Activated CD4-positive, alpha-beta T cell treated with anti-CD3 and anti-CD28 coated beads, Interleukin-2, amount 10 ng/mL, durations not matched to agents 7 days and 5 days (primary cell): ENCODE results near the gene MGP. TPM values are rescaled to one million over a fixed set of nuclear protein-coding genes. Genes with fewer than 3 reads are reported as not detected.

ENCODE experiments used
- CTCF ChIA-PET: fragments of 350-600 bp; sonication (Branson Sonifier 250); formaldehyde crosslinking; loops from one replicate; lab custom pipeline; 2021; ENCODE audit warnings: antibody characterized with exemption; lab: Charles Lee
- POLR2A ChIA-PET: fragments of 350-600 bp; sonication (Branson Sonifier 250); formaldehyde crosslinking; loops from one replicate; lab custom pipeline; 2021; ENCODE audit warnings: antibody characterized with exemption; lab: Charles Lee
- DNase-seq: peaks from one replicate; pipeline ENCODE4 v3.0.0-alpha.2; 2020
- H3K27ac Mint-ChIP-seq: one replicate; pipeline ENCODE4 v1.8.0; 2021; ENCODE audit warnings: mild to moderate bottlenecking, moderate library complexity, mixed read lengths
- H3K27me3 Mint-ChIP-seq: one replicate; pipeline ENCODE4 v1.8.0; 2021; ENCODE audit warnings: mixed read lengths
- H3K36me3 Mint-ChIP-seq: one replicate; pipeline ENCODE4 v1.8.0; 2021; ENCODE audit warnings: low read depth, mixed read lengths
- H3K4me1 Mint-ChIP-seq: one replicate; pipeline ENCODE4 v1.8.0; 2021; ENCODE audit warnings: mixed read lengths
- H3K4me3 Mint-ChIP-seq: one replicate; pipeline ENCODE4 v1.8.0; 2021; ENCODE audit warnings: mild to moderate bottlenecking, moderate library complexity, mixed read lengths
- H3K9me3 Mint-ChIP-seq: one replicate; pipeline ENCODE4 v1.8.0; 2021; ENCODE audit warnings: mixed read lengths
- total RNA-seq, 2 experiments: library from RNA; stranded (reverse); gene quantifications; one replicate each; pipeline ENCODE4 v1.2.3, GENCODE V29; 2021

Gene MGP
- total RNA-seq, 2 experiments from 2014 or later: 0.20 TPM; not detected in 1

DNA sequence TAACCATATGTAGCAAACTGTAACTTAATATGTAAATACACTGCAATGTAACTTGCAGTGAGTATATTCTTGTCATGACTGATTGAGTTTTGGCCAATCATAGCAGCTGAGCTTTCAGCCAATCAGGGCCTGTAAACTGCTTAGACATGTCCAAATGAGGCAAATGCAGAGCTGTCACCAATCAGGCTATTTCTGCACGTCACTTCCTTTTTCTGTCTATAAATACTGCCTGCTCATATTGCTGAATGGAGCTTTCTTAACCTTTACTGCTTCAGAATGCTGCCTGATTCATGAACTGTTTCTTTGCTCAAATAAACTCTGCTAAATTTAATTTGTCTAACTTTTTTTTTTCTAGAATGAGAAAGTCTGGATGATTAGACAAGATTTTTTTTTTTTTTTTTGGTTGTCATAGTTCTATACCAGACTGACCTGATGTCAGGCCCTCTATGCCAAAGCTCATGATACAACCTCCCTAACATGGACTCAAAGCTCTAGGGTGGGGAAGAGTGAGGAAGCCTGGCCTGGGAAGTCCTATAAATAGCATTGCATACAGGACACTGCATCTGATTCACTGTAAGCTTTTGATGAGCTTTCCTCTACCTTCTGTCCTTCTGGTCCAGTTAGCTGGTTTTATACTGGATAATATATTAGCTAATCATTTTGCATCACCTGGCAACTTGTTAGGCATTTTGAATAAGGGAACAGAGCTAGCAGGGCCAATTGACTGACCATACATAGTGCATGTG lies 12.0 kb downstream of the MGP start:
- Mint-ChIP-seq H3K4me3 (no peak overlapping the region), H3K27me3 (no peaks in the 10 kb centered on the region), H3K4me1 (no peaks in the 10 kb centered on the region), H3K36me3 (no peaks in the 10 kb centered on the region), H3K27ac (no peak overlapping the region), H3K9me3 (no peaks in the 10 kb centered on the region)
- no peak for DNase-seq
- ChIA-PET POLR2A (interaction anchor here (0.6 kb wide), 1 partner anchor 68 kb away, joined by 8 read pairs; no protein-coding TSS in a partner anchor), CTCF (interaction anchor here (0.7 to 1.4 kb wide), 4 partner anchors 14 to 530 kb away, joined by 3 to 4 read pairs (median 3); no protein-coding TSS in a partner anchor)

DNA sequence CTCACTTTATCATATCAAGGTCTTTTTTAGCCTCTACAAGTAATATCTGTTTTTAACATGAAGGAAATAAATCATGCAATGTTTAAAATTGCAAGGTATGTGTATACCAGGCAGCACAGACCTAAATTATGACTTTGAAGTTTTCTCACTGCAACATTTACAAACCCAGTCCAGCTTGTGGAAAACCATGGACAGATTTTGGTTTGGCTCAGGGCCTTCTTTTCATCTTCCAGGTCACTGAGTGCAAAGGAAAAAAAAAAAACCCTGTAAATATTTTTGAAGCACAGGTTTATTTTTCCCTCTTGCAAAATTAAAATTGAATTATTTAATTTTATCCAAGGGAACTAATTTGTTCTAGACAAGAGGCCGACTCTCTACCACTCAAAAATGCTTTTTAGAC lies 13.8 kb downstream of the MGP start:
- Mint-ChIP-seq H3K9me3 (peaks cover 6% of the 10 kb centered on the region), H3K4me3 (no peak overlapping the region), H3K36me3 (no peaks in the 10 kb centered on the region), H3K4me1 (no peaks in the 10 kb centered on the region), H3K27me3 (no peaks in the 10 kb centered on the region), H3K27ac (no peak overlapping the region)
- CTCF ChIA-PET: no interaction called here
- no peak for DNase-seq
- POLR2A ChIA-PET: no interaction called here

DNA sequence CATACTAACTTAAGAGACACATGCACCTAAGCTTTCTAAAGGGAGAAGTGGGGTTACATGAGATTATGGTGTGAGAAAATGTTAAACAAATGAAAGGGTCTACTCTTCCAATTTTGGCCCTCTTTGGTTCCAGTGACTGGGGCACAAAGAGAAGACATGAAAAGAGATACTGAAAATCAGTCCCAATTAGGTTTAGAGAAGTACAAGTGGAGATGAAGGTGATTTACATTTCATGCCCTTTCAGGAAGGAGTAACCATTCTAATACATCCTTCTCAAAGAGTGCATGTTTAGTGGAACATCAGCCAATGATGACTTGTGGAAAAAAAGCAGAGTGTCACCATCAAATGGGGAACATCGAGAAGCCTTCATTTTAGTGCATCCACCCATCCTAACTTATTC lies 14.4 kb downstream of the MGP start:
- Mint-ChIP-seq H3K4me1 (no peaks in the 10 kb centered on the region), H3K9me3 (peaks cover 6% of the 10 kb centered on the region), H3K4me3 (no peak overlapping the region), H3K27ac (no peak overlapping the region), H3K27me3 (no peaks in the 10 kb centered on the region), H3K36me3 (no peaks in the 10 kb centered on the region)
- CTCF ChIA-PET: no interaction called here
- POLR2A ChIA-PET: no interaction called here
- no peak for DNase-seq

DNA sequence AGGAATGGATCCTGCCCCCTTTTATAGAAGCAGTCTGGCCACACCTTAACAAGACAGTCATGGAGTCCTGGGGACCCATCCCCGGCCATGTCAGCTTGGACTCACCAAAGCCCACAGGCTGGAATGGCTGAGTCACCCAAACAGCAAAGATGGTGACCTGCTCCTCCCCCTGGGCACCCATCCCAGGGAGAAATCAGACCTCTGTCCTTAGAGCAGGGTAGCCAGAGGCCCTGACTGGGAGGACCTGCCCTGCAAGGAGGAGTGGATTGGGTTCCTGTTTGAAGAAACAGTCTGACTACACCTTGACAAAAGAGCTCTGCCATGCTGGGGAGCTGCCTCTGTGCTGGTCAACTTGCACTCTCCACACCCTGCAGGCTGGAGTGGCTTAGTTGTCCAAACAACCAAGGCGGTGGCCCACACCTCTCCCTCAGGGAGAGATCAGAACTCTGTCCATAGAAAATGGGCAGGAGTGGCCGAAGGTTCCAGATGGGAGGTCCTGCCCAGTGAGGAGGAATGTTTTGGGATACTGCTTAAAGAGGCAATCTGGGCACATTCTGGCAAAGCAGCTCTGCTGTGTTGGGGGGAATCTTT lies 16.6 kb downstream of the MGP start:
- H3K9me3 Mint-ChIP-seq: peaks cover 6% of the 10 kb centered on the region
- ChIA-PET POLR2A (no interaction called here), CTCF (no interaction called here)
- no peaks in the 10 kb centered on the region for H3K4me1 Mint-ChIP-seq
- no peaks in the 10 kb centered on the region for H3K27me3 Mint-ChIP-seq
- no peak for DNase-seq
- H3K36me3 Mint-ChIP-seq: no peaks in the 10 kb centered on the region
- H3K4me3 Mint-ChIP-seq: no peak overlapping the region
- no peak overlapping the region for H3K27ac Mint-ChIP-seq

DNA sequence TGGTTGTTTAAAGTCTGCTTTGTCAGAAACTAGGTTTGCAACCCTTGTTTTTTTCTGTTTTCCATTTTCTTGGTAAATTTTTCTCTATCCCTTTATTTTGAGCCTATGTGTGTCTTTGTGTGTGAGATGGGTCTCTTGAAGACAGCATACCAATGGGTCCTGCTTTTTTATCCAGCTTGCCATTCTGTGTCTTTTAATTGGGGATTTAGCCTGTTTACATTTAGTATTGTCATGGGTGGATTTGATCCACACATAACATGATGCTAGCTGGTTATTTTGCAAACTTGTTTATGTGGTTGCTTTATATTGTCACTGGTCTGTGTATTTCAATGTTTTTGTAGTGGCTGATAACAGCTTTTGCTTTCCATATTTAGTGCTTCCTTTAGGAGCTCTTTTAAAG lies 25.2 kb downstream of the MGP start:
- ChIA-PET POLR2A (no interaction called here), CTCF (interaction anchor here (0.6 to 0.7 kb wide), 2 partner anchors 21 to 33 kb away, joined by 4 to 5 read pairs; no protein-coding TSS in a partner anchor)
- DNase-seq: no peak
- no peaks in the 10 kb centered on the region for H3K4me1 Mint-ChIP-seq
- H3K9me3 Mint-ChIP-seq: peaks cover 26% of the 10 kb centered on the region
- H3K36me3 Mint-ChIP-seq: peaks cover 7% of the 10 kb centered on the region
- H3K27ac Mint-ChIP-seq: no peak overlapping the region
- H3K27me3 Mint-ChIP-seq: peaks cover 3% of the 10 kb centered on the region
- H3K4me3 Mint-ChIP-seq: no peak overlapping the region

DNA sequence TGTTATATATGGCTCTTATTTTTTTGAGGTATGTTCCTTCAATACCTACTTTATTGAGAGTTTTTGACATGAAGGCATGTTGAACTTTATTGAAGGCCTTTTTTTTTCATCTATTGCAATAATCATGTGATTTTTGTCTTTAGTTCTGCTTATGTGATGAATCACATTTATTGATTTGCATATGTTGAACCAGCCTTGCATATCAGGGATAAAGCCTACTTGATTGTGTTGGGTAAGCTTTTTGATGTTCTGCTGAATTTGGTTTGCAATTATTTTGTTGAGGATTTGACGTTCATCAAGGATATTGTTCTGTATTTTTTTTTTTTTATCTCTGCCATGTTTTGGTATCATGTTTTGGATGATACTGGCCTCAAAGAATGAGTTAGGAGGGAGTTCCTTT lies 27.1 kb downstream of the MGP start:
- DNase-seq: no peak
- Mint-ChIP-seq H3K4me1 (no peaks in the 10 kb centered on the region), H3K9me3 (peaks cover 26% of the 10 kb centered on the region), H3K27ac (no peak overlapping the region), H3K36me3 (peaks cover 7% of the 10 kb centered on the region), H3K4me3 (no peak overlapping the region), H3K27me3 (peaks cover 3% of the 10 kb centered on the region)
- ChIA-PET CTCF (no interaction called here), POLR2A (no interaction called here)

DNA sequence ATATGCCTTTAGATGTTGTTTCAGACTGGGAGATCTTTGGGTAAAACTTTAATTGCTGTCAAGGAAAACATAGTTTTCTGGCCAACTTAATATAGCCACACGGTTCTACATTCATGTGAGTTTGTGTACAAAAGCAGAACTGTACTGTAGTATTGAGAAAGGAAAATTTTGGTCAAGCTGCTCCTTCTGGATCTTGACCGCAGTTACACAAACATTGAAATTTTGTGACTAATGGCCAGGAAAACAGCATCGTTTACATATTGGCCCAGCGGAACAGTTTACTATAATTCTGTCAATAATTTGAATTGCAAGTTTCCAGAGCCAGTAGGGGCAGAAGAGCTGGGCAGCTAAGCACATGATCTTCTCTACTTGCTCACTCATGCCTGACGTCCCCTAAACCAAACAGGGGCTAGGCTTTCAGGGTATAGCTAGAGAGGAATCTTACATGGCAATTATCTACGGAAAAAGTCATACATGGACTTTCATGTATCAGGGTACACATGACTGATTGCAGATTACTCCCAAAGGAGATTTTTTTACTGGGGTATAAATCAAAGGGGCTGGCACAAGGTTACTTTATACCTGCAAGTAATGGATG lies 31.0 kb downstream of the MGP start:
- CTCF ChIA-PET: interaction anchor here (0.8 kb wide), 1 partner anchor 13 kb away, joined by 3 read pairs; no protein-coding TSS in a partner anchor
- Mint-ChIP-seq H3K27ac (no peak overlapping the region), H3K4me3 (no peak overlapping the region)

DNA sequence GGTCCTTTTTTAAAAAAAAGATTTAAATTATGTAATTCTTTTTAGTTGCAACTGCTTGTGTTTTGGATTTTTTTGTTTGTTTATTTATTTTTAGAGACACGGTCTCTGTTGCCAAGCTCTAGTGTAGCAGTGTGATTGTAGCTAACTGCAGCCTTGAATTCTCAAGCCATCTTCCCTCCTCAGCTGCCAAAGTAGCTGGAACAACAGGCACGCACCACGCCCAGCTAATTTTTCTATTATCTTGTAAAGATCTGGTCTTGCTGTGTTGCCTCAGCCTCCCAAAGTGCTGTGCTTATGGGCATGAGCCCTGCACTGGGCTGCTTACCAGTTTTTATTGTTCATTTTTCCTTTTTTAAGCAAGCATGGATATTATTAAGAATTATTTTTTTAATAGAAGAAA lies 31.7 kb downstream of the MGP start:
- Mint-ChIP-seq H3K36me3 (no peaks in the 10 kb centered on the region), H3K27ac (no peak overlapping the region), H3K27me3 (peaks cover 3% of the 10 kb centered on the region), H3K9me3 (peaks cover 10% of the 10 kb centered on the region), H3K4me3 (no peak overlapping the region), H3K4me1 (no peaks in the 10 kb centered on the region)
- CTCF ChIA-PET: interaction anchor here (0.8 kb wide), 1 partner anchor 14 kb away, joined by 3 read pairs; no protein-coding TSS in a partner anchor
- POLR2A ChIA-PET: no interaction called here
- DNase-seq: no peak

More for the DNA sequence above, 31.0 kb downstream of the MGP start:
- DNase-seq: no peak
- H3K4me1 Mint-ChIP-seq: no peaks in the 10 kb centered on the region
- peaks cover 3% of the 10 kb centered on the region for H3K27me3 Mint-ChIP-seq
- POLR2A ChIA-PET: no interaction called here
- no peaks in the 10 kb centered on the region for H3K36me3 Mint-ChIP-seq
- peaks cover 12% of the 10 kb centered on the region for H3K9me3 Mint-ChIP-seq

DNA sequence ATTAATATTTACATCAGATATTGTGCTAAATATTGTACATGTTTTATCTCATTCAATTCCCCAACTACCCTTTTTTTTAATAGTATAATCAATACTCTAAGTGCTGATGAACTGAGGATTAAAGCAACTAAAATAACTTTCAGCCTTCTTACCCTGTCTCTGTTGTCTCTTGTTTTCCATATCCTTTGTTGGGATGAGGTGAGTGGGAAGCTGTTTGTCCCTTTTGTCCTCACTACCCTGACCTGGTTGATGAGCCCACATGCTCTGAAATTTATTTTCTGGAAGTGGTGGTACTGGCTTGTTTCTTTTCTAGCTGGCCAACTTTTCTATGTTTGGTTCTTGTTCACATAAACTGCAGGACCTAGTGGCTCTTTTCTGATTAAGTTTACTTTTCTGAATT lies 32.8 kb downstream of the MGP start:
- CTCF ChIA-PET: interaction anchor here (0.6 to 0.9 kb wide), 3 partner anchors 142 to 1744 kb away, joined by 3 to 4 read pairs (median 3); no protein-coding TSS in a partner anchor
- Mint-ChIP-seq H3K4me3 (no peak overlapping the region), H3K9me3 (peaks cover 8% of the 10 kb centered on the region), H3K27me3 (peaks cover 3% of the 10 kb centered on the region), H3K4me1 (no peaks in the 10 kb centered on the region), H3K36me3 (no peaks in the 10 kb centered on the region), H3K27ac (no peak overlapping the region)
- DNase-seq: no peak
- POLR2A ChIA-PET: no interaction called here

DNA sequence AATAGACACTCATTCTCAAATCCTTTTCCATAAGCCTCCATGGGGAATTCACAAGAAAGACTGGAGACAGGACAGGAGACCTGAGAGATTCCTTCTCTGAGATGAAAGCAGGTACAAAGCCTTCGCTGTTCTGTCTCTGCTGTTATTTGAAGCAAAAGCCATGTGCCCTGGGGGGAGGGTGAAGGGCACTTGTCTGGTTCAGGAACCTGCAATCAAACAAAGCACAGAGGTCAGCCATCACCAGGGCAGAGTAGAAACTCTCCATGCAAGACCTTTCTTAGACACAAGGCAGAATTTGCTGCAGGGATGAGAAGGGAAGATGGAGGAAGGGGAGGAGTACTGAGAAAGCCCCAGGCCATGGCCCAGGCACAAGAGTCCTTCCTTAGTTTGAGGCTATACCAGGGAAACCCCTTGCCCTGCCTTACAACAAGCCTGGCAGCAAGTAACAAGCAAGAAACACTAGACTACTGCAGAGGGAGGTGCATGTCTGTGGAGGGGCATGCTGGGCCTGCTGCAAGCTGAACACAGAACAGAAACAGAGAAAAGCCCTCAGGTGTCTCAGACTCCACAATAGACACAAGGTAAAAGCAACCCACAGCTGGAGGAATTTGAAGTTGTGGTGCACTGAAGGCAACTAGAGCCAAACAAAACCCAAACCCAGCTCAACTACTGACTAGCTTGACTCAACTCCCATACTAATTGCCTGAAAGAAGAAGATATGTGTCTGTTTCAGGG lies 34.6 kb downstream of the MGP start:
- Mint-ChIP-seq H3K4me1 (peaks cover 2% of the 10 kb centered on the region), H3K9me3 (no peaks in the 10 kb centered on the region), H3K27ac (no peak overlapping the region), H3K4me3 (no peak overlapping the region), H3K27me3 (no peaks in the 10 kb centered on the region), H3K36me3 (no peaks in the 10 kb centered on the region)
- ChIA-PET CTCF (interaction anchor here (0.7 to 0.8 kb wide), 2 partner anchors 266 to 371 kb away, joined by 3 read pairs; no protein-coding TSS in a partner anchor), POLR2A (no interaction called here)
- no peak for DNase-seq

DNA sequence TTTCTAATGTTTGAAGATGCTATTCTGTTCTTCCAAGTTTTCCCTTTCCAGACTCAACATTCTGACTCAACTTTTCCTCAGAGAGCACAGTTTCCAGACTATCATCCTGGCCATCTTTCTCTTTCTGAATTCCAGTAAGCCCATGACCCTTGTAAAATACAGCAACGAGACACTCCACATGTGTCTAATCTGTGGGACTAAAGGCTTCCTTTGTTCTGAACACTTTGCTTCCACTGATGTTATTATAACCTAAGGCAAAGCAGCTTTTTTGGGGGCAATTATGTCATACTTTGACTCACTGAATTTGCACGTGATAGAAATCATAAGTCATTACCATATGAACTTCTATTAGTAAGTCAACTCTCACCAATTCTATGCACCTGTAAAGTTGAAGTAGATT lies 36.0 kb downstream of the MGP start:
- Mint-ChIP-seq H3K27me3 (no peaks in the 10 kb centered on the region), H3K4me3 (no peak overlapping the region), H3K9me3 (no peaks in the 10 kb centered on the region), H3K4me1 (peaks cover 5% of the 10 kb centered on the region), H3K27ac (no peak overlapping the region), H3K36me3 (no peaks in the 10 kb centered on the region)
- DNase-seq: no peak
- POLR2A ChIA-PET: no interaction called here
- CTCF ChIA-PET: no interaction called here

DNA sequence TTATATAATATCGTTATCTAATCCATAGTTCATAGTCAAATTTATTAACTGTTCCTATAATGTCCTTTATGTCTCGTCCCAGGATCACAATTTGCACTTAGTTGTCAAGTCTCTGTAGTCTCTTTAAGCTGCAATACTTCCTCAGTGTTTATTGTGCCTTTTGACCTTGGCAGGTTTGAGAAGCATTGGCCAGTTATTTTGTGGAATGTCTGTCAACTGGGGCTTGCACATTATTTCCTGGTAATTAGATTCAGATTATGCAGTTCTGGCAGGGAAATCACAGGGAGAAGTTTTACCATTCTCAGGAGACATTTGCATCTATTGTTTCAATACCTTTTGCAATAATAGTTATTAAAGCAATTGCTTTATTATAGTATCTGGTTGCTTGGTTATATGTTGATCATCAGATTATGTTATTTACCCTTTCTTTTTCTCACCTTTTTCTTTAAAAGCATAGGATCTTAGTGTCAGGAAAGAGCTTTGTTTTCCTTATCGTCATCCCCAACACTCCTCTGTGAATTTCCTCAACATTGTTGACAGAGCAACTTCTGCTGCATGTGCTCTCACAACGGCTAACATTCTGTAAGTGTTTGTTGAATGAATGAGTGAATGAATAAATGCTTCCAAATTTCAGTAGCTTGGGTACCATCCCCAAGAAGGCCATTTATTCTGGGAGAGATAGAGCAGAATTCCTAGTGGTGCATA lies 38.6 kb downstream of the MGP start:
- H3K36me3 Mint-ChIP-seq: no peaks in the 10 kb centered on the region
- peaks cover 5% of the 10 kb centered on the region for H3K4me1 Mint-ChIP-seq
- ChIA-PET CTCF (interaction anchor here (1.2 to 1.9 kb wide), 2 partner anchors 19 to 149 kb away, joined by 3 to 8 read pairs; no protein-coding TSS in a partner anchor), POLR2A (no interaction called here)
- H3K9me3 Mint-ChIP-seq: no peaks in the 10 kb centered on the region
- H3K27me3 Mint-ChIP-seq: no peaks in the 10 kb centered on the region
- DNase-seq: no peak
- no peak overlapping the region for H3K27ac Mint-ChIP-seq
- no peak overlapping the region for H3K4me3 Mint-ChIP-seq
